T-helper 9 cell (primary cell): ENCODE results near the gene HYPK.

Experiments used
- DNase-seq: peaks from one replicate; pipeline ENCODE4 v3.0.0-alpha.2; 2020

Gene HYPK

DNA sequence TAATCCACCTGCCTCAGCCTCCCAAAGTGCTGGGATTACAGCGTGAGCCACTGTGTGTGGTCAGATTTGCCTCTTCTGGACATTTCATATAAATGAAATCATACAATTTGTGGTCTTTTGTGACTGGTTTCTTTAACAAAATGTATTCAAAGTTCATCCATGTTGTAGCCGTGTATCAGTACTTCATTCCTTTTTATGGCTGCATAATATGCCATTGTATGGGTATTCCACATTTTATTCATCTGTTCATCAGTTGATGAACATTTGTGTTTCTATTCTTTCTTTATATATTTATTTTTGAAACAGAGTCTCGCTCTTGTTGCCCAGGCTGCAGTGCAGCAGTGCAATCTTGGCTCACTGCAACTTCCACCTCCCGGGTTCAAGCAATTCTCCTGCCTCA lies 52.2 kb downstream of the HYPK start:
- no peak for DNase-seq
